Measurements from ENCODE around the gene TRIP12.
"Not testable (repeated sequence)": the region's sequence is repeated elsewhere in the genome, so short reads cannot be mapped to it uniquely, and the experiment has no call there.

DNA sequence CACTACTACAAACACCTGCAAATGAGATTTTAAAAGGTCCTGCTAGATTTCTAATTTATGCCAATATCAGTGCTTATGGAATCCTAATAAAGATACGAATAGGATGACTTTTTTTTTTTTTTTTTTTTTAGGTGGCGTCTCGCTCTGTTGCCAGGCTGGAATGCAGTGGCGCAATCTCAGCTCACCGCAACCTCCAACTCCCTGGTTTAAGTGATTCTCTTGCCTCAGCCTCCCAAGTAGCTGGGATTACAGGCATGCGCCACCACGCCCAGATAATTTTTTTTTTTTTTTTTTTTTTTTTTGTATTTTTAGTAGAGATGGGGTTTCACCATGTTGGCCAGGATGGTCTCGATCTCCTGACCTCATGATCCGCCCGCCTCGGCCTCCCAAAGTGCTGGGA, 135.5 kb downstream of the TRIP12 start:
- TF ChIP-seq, protein P1, sequence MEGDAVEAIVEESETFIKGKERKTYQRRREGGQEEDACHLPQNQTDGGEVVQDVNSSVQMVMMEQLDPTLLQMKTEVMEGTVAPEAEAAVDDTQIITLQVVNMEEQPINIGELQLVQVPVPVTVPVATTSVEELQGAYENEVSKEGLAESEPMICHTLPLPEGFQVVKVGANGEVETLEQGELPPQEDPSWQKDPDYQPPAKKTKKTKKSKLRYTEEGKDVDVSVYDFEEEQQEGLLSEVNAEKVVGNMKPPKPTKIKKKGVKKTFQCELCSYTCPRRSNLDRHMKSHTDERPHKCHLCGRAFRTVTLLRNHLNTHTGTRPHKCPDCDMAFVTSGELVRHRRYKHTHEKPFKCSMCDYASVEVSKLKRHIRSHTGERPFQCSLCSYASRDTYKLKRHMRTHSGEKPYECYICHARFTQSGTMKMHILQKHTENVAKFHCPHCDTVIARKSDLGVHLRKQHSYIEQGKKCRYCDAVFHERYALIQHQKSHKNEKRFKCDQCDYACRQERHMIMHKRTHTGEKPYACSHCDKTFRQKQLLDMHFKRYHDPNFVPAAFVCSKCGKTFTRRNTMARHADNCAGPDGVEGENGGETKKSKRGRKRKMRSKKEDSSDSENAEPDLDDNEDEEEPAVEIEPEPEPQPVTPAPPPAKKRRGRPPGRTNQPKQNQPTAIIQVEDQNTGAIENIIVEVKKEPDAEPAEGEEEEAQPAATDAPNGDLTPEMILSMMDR (IDR thresholded peaks at IDR 0.05 in 8 of 11, conservative IDR thresholded peaks at IDR 0.05 in 3 of 11), result not testable (repeated sequence)
- not testable (repeated sequence) for TF ChIP-seq POLR2A (IDR thresholded peaks at IDR 0.05)
